H1 (cell line): Measurements from ENCODE around the gene GPRC5D. TPM values are rescaled to one million over a fixed set of nuclear protein-coding genes. Genes with fewer than 3 reads are reported as not detected.

Experiments used
- ATF3 ChIP-seq: IDR thresholded peaks from 2 replicates; pipeline ENCODE4 v1.6.1; 2011; ENCODE audit warnings: low read depth, mild to moderate bottlenecking, low read length; ENCODE audit not compliant: insufficient read depth
- CEBPB ChIP-seq: IDR thresholded peaks from 2 replicates; pipeline ENCODE4 v1.6.1; 2012; ENCODE audit warnings: low read depth, low read length
- CHD7 ChIP-seq: fragments of 300-600 bp; sonication (generic); IDR thresholded peaks from 2 replicates; pipeline ENCODE4 v1.7.1; 2012; ENCODE audit warnings: low read length, moderate library complexity, mild to moderate bottlenecking, inconsistent platforms; ENCODE audit not compliant: insufficient replicate concordance
- FOSL1 ChIP-seq: IDR thresholded peaks from 2 replicates; pipeline ENCODE4 v1.6.1; 2011; ENCODE audit warnings: mild to moderate bottlenecking, low read depth, low read length, moderate library complexity; ENCODE audit not compliant: insufficient read depth
- KDM4A ChIP-seq: IDR thresholded peaks from one replicate; pipeline ENCODE4 v1.7.1; 2012; ENCODE audit warnings: low read depth, mild to moderate bottlenecking, moderate library complexity, low read length, inconsistent platforms; ENCODE audit not compliant: severe bottlenecking
- MAFK ChIP-seq: IDR thresholded peaks from 2 replicates; pipeline ENCODE4 v1.6.1; 2012; ENCODE audit warnings: low read depth, mild to moderate bottlenecking, improper control_type of control experiment, low read length
- SRF ChIP-seq: IDR thresholded peaks from 2 replicates; pipeline ENCODE4 v1.6.1; 2011; ENCODE audit warnings: mild to moderate bottlenecking, low read depth, low read length, moderate library complexity
- polyA plus RNA-seq, 7 experiments: library from polyadenylated mRNA; depleted of rRNA in 3 of 7; stranded (reverse) in 5 of 7; unstranded in 2 of 7; fragments of >200 nt in 5 of 7; fragments of 200-250 nt in 2 of 7; gene quantifications; 1 replicate in 5 of 7; 2 replicates in 1 of 7; 4 replicates in 1 of 7; pipeline versions ENCODE4 v1.2.1 to v1.2.3, GENCODE V29; 2011 to 2013; ENCODE audit warnings: missing spikeins in 2 of 7, mixed read lengths in 2 of 7
- total RNA-seq: library from RNA; stranded (reverse); fragmentation: NEBNext Ultra II Directional; extraction: Animal tissue kit (Norgen Biotek cat#: 25700); gene quantifications from 2 replicates; pipeline ENCODE4 v1.2.1, GENCODE V29; 2021

Gene GPRC5D
- total and polyA plus RNA-seq, 2 of the 8 experiments (the other 6 are each of a cell fraction or from before 2014, with no cell fraction given): 0.45 TPM; not detected in 1

- TF ChIP-seq CHD7: no peak
- no peak for TF ChIP-seq ATF3
- TF ChIP-seq KDM4A: no peak
- no peak for TF ChIP-seq MAFK
- no peak for TF ChIP-seq FOSL1
- no peak for TF ChIP-seq SRF
- no peak for TF ChIP-seq CEBPB
- TF ChIP-seq, all 59 proteins: peak for 0
These were observed 48.0 kb downstream of the GPRC5D start (continued) for GRCh38 chr12:12903642-12904609.
